ENCODE data around the gene PCNX2. TPM values are rescaled to one million over a fixed set of nuclear protein-coding genes. Genes with fewer than 3 reads are reported as not detected.
"Not testable (repeated sequence)": the region's sequence is repeated elsewhere in the genome, so short reads cannot be mapped to it uniquely, and the experiment has no call there.

The PCNX2 gene
- polyA plus RNA-seq, 1 donor from 2014 or later: 6.5 TPM

DNA sequence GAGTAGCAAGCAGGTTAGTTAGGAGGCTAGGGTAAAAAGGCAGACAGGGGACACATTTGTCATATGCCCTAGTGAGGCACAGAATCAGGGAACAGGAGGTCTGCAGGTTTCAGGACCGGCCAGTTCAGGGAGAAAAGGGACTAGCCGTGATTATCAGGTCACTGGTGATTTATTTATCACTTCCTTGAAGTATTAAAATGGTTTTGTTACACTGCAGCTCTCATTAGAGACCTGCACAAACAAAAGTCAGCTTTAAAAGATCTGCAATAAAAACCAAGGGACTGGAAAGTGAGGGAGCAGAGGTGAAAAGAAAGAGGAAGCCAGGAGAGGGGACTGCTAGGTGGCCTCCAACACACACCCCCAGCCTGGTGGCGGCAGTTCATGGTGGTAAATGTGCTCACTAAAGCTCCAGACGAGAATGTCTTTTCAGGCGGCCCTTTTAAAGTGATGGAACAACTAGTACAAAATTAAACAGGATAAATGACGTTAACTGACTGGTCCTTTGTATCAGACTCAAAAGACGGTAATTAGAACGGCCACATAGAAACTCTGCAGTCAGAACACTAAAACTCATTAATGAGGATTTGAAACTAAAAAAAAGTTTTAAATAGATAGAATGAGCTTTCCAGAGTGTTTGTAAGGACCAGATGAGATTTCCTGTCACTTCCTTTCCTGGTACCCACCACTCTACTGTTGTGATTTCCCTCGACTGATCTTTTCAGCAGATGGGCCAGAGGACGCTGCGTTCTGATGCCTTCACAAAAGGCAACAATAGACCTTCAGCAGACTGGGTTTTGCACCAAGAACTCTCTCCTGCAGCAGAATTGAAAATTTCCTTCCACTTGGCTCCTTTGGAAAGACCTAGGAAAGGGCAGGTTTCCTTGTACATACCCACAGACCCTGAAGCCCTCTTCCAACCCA lies 208.3 kb downstream of the PCNX2 start:
- no peak overlapping the region for H3K4me3 Mint-ChIP-seq
- H3K27me3 Mint-ChIP-seq: no peaks in the 10 kb centered on the region
- H3K9me3 Mint-ChIP-seq: peaks cover 0 to 2% (median 0%) of the 10 kb centered on the region in 3 donors
- H3K36me3 Mint-ChIP-seq: peaks cover 6% of the 10 kb centered on the region
- H3K27ac Mint-ChIP-seq: no peak overlapping the region
- H3K4me1 Mint-ChIP-seq: peaks cover 3 to 6% (median 5%) of the 10 kb centered on the region in 3 donors

DNA sequence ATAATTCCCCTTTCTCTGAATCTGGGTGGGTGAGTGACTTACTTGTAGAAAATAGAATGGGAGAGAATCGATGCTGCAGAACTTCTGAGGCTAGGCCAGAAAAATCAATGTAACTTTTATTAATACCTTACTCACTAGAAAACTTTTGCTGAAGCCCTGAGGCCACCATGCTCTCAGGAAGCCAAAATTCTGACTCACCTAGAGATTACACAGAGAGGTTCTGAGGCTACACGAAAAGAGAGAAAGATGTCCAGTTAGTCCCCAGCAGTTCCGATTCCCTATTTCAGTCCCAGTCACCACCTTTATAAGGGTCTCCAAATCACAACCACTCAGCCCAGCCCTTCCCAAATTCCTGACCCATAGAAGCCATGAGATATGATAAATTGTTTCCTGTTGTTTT lies 210.0 kb downstream of the PCNX2 start:
- H3K27ac Mint-ChIP-seq: no peak overlapping the region
- H3K27me3 Mint-ChIP-seq: no peaks in the 10 kb centered on the region
- H3K36me3 Mint-ChIP-seq: peaks cover 6% of the 10 kb centered on the region

DNA sequence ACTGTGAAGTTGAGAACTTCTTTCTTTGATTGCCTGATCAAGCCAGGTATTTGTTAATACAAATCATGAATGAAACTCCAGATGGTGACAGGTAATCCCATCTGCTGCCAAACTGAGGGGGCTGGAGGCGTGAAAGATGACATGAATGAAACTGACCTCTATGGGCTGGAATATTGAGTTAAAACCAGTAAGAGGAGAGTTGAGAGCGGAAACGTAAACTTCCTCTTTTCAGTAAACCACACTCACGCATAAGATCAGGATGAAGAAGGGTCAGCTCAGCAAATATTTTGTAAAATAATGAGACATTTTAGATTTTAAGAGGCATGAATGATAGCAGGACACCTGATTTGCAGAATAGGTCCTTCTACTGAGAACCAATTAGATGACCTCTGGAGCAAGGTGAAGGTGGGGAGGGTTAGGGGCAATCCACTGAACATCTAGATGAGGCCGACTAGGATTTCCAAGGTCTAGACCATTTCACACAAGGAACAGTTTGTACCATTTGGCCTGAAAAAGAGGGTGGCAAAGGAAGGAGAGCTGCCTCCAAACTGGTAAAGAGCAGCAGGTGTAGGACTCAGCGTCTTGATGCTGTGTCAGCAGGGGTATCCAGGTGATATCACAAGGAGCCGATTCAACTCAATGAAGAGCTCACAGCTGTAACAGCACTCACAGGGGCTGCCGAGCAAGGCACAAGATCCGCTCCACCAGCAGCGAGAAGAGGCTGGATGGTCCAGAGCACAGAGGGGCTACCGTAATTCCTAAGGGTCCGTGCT lies 212.6 kb downstream of the PCNX2 start:
- H3K4me3 Mint-ChIP-seq: no peak overlapping the region
- H3K27me3 Mint-ChIP-seq: no peaks in the 10 kb centered on the region
- peaks cover 3 to 7% (median 6%) of the 10 kb centered on the region in 3 donors for H3K4me1 Mint-ChIP-seq
- peaks cover 0 to 2% (median 0%) of the 10 kb centered on the region in 3 donors for H3K9me3 Mint-ChIP-seq
- H3K27ac Mint-ChIP-seq: no peak overlapping the region
- peaks cover 10% of the 10 kb centered on the region for H3K36me3 Mint-ChIP-seq

More for the DNA sequence above, 210.0 kb downstream of the PCNX2 start:
- Mint-ChIP-seq H3K9me3 (peaks cover 0 to 2% (median 0%) of the 10 kb centered on the region in 3 donors), H3K4me1 (peaks cover 3 to 7% (median 6%) of the 10 kb centered on the region in 3 donors), H3K4me3 (no peak overlapping the region)

DNA sequence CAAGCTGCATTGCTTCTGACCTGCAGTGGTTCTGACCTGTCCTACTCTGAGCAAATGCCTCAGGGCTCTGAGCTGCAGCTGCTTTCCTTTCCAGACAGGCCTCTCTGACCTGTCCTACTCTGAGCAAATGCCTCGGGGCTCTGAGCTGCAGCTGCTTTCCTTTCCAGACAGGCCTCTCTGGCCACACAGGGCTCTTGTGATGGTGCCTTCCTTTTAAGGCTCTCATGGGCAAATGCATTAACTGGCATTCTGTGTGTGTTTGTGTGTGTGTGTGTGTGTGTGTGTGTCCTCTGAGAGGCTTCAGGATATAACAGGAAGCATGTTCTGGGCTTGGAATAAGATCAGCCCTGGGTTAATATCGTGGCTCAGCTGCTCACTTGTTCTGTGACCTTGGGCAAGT lies 213.8 kb downstream of the PCNX2 start:
- Mint-ChIP-seq H3K27me3 (no peaks in the 10 kb centered on the region), H3K36me3 (peaks cover 10% of the 10 kb centered on the region), H3K27ac (no peak overlapping the region), H3K4me1 (peaks cover 3 to 7% (median 6%) of the 10 kb centered on the region in 3 donors), H3K9me3 (peaks cover 0 to 2% (median 0%) of the 10 kb centered on the region in 3 donors), H3K4me3 (no peak overlapping the region)

DNA sequence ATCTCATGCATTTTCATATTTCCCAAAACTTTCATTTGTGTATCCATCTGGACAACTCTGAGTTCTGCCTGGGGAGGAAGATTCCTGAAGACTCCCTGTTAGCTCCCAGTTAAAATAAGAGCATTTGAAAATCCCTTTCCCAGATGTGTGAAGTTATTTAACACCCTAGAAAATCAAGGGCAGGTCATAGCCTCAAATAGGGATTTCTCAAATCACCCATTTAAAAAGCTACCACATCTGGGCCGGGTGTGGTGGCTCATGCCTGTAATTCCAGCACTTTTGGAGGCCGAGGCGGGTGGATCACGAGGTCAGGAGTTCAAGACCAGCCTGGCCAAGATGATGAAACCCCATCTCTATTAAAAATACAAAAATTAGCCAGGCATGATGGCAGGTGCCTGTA lies 214.7 kb downstream of the PCNX2 start:
- H3K4me3 Mint-ChIP-seq: not testable (repeated sequence)

DNA sequence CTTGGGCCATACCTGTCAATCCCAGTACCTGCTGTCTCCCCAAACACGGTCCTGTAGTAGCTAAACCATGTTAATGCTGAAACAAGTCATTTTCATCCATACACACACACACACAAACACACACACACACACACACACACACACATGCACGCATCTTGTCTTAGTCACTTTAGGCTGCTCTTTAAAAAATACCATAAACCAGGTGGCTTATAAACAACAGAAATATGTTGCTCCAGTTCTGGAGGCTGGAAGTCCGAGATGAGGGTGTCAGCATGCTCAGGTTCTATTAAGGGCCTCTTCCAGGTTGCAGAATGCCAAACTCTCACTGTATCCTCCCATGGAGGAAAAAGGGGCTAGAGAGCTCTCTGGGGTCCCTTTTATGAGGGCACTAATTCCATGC lies 215.2 kb downstream of the PCNX2 start:
- H3K27ac Mint-ChIP-seq: peak overlapping the region in 1 of 3 donors; percentile 69
- H3K36me3 Mint-ChIP-seq: peaks cover 11% of the 10 kb centered on the region

More for the DNA sequence above, 214.7 kb downstream of the PCNX2 start:
- H3K4me1 Mint-ChIP-seq, H3K9me3 Mint-ChIP-seq, H3K27ac Mint-ChIP-seq, H3K27me3 Mint-ChIP-seq: not testable (repeated sequence)
- peaks cover 11% of the 10 kb centered on the region for H3K36me3 Mint-ChIP-seq

DNA sequence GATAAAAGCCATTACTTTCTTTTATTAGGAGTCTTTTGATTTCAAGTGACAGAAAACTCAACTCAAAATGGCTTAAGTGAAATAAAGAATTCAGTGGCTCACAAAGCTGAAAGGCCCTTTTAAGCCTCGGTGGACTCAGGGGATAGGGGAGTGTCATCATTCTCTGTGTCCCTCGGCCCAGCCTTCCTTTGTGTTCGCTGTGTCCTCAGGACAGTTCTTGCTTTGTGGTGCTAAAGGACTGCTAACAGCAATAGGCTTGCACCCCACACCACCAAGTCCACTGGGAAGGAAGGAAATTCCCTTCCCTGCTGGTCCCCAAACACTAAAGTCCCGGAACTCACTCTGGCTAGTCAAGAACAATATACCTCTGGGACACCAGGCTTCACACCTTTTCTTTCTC lies 216.0 kb downstream of the PCNX2 start:
- Mint-ChIP-seq H3K9me3 (peaks cover 0 to 7% (median 0%) of the 10 kb centered on the region in 3 donors), H3K4me1 (peaks cover 3 to 7% (median 6%) of the 10 kb centered on the region in 3 donors), H3K4me3 (no peak overlapping the region), H3K27me3 (no peaks in the 10 kb centered on the region), H3K36me3 (peaks cover 14% of the 10 kb centered on the region), H3K27ac (peak overlapping the region in 1 of 3 donors; percentile 69)

More for the DNA sequence above, 215.2 kb downstream of the PCNX2 start:
- Mint-ChIP-seq H3K4me1 (peaks cover 3 to 7% (median 6%) of the 10 kb centered on the region in 3 donors), H3K9me3 (peaks cover 0 to 2% (median 0%) of the 10 kb centered on the region in 3 donors), H3K4me3 (no peak overlapping the region), H3K27me3 (no peaks in the 10 kb centered on the region)

DNA sequence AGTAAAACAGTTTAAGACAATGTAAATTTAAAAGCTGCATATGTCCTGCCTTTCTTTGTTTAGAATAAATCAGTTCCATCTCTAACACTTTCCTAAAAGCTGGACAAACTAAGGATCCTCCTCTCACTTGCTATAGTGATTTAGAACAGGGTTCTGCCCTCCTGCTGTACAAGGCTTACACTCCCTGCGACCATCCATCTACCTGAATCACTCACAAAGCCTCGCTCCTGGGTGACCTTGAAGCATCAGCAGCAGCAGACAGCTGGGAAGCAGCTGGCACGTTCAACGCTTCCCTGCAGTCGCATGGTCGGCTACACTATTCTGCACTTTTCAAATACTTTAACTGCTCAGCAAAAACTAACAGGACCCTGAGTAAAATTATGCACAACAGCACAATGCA lies 217.1 kb downstream of the PCNX2 start:
- Mint-ChIP-seq H3K9me3 (peaks cover 0 to 10% (median 0%) of the 10 kb centered on the region in 3 donors), H3K27ac (no peak overlapping the region), H3K36me3 (peaks cover 14% of the 10 kb centered on the region)

DNA sequence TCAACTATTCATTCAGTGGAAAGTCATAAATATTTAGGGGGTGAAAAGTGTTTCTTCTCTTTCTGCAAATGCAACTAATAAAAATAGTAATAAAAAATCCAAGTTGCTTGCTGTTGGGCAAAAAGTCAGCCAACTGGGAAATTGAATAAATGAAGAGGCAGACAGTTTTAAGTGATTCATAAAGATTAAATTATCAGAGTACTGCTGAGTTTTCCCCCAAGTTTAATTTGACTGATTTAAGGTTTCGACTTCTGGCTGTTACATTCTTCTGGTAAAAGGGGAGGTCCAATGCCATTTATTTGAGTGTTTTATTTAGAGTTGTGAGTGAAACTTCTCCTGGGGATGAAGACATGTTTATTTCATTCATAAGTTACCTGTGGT lies 219.6 kb downstream of the PCNX2 start:
- H3K27ac Mint-ChIP-seq: no peak overlapping the region

More for the DNA sequence above, 217.1 kb downstream of the PCNX2 start:
- Mint-ChIP-seq H3K27me3 (no peaks in the 10 kb centered on the region), H3K4me3 (no peak overlapping the region), H3K4me1 (peaks cover 3 to 7% (median 6%) of the 10 kb centered on the region in 3 donors)

DNA sequence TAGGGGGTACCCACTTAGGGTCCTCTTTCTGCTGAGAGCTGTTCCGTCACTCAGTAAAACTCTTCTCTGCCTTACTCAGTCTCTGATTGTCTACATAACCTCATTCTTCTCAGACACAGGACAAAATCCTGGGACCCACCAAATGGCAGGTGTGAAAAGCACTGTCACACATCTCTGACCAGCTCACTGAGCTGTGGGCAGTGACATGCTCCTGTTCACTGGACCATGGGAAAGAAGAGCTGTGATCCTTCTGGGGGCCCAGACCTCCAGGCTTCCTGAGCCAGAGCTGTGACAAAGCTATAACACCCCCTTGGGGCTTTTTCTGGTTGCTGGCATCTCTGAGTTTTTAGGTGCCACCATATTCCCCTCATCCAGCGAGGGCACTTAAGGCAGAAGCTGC lies 229.4 kb downstream of the PCNX2 start:
- H3K4me1 Mint-ChIP-seq: no peaks in the 10 kb centered on the region
- peaks cover 20% of the 10 kb centered on the region for H3K36me3 Mint-ChIP-seq
- H3K4me3 Mint-ChIP-seq: no peak overlapping the region
- no peak overlapping the region for H3K27ac Mint-ChIP-seq
- H3K9me3 Mint-ChIP-seq: peaks cover 0 to 6% (median 0%) of the 10 kb centered on the region in 3 donors
- H3K27me3 Mint-ChIP-seq: no peaks in the 10 kb centered on the region

More for the DNA sequence above, 219.6 kb downstream of the PCNX2 start:
- Mint-ChIP-seq H3K36me3 (peaks cover 14% of the 10 kb centered on the region), H3K9me3 (peaks cover 2 to 16% (median 13%) of the 10 kb centered on the region in 3 donors), H3K4me3 (no peak overlapping the region), H3K4me1 (no peaks in the 10 kb centered on the region), H3K27me3 (no peaks in the 10 kb centered on the region)

DNA sequence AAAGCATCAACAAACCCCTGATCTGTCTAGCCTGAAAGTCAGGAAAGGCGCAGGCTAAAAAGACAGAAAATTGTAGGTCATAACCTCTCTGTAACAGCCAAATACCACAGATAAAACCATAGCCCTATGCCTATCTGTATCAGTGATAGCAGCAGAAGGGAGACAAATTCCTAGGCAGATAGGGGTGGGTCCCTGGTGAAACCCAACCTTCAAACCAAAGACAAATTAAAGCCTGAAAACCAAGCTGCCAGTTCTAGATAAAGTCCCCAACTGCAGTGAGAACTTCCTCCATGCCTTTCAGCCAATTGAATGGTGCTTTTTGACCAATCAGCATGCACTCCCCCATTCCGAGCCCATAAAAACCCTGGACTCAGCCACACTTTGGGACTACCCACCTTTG lies 229.8 kb downstream of the PCNX2 start:
- Mint-ChIP-seq H3K4me1 (no peaks in the 10 kb centered on the region), H3K36me3 (peaks cover 21% of the 10 kb centered on the region), H3K27ac (no peak overlapping the region), H3K9me3 (peaks cover 0 to 4% (median 0%) of the 10 kb centered on the region in 3 donors), H3K27me3 (no peaks in the 10 kb centered on the region), H3K4me3 (no peak overlapping the region)

DNA sequence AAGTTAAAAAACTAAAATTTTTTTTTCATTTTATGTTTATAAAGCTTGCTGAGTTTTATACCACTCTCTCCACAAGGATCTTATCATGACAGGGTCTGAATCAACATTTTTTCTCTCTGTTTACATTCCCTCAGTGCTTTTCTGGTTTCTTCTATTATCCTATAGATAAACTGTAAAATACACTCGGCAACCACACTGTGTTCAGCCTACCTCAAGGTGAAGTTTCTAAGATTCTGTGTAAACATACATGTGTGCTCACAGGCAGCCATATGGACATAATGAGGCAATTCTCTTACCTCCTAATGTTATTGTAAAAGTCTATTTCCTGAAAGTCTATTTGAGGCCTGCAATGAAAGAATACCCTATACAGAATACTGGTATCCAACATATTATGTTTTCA lies 230.5 kb downstream of the PCNX2 start:
- H3K4me1 Mint-ChIP-seq: no peaks in the 10 kb centered on the region
- H3K36me3 Mint-ChIP-seq: peaks cover 23% of the 10 kb centered on the region
- H3K27ac Mint-ChIP-seq: no peak overlapping the region
- no peak overlapping the region for H3K4me3 Mint-ChIP-seq
- H3K27me3 Mint-ChIP-seq: no peaks in the 10 kb centered on the region
- peaks cover 0 to 4% (median 0%) of the 10 kb centered on the region in 3 donors for H3K9me3 Mint-ChIP-seq

DNA sequence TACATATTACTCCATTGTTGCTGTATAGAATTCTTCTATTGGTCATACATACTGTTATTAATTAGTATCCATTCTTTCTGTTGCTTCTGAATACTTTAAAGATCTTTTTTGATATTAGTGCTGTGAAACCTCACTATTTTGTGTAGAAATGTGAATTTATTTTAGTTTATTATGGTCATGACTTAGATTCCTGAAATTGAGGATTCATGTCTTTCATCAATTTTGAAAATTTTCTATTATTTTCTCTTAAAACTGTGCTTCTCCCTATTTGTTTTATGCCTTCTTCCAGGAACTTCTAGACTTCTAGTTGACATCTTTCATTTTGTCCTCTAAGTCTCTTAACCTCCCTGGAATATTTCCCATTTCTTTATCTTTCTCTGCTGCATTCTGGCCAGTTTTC lies 232.1 kb downstream of the PCNX2 start:
- Mint-ChIP-seq H3K27me3 (no peaks in the 10 kb centered on the region), H3K9me3 (peaks cover 0 to 4% (median 0%) of the 10 kb centered on the region in 3 donors), H3K4me1 (peaks cover 0 to 3% (median 0%) of the 10 kb centered on the region in 3 donors), H3K4me3 (no peak overlapping the region), H3K27ac (no peak overlapping the region), H3K36me3 (peaks cover 26% of the 10 kb centered on the region)

DNA sequence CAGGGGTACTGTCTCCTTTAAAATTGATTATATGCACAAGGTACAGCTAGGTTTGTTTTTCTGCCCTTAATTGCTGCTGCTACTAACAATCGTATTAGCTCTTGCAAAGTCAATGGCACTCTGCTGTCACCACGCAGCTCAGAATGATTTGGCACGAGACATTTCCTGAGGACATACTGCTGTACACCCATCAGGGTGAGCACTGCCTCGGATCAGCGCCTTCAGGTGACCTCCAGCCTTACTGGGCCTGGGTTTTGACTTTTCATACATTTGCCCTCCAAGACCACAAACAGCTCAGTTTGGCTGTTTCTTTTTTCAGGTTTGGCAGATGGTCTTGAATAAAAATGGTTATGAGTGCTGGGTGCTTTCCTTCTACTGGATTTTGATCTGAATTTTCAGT lies 234.3 kb downstream of the PCNX2 start:
- Mint-ChIP-seq H3K27ac (no peak overlapping the region), H3K27me3 (no peaks in the 10 kb centered on the region), H3K9me3 (no peaks in the 10 kb centered on the region), H3K4me1 (peaks cover 0 to 3% (median 2%) of the 10 kb centered on the region in 3 donors), H3K4me3 (no peak overlapping the region), H3K36me3 (peaks cover 30% of the 10 kb centered on the region)

DNA sequence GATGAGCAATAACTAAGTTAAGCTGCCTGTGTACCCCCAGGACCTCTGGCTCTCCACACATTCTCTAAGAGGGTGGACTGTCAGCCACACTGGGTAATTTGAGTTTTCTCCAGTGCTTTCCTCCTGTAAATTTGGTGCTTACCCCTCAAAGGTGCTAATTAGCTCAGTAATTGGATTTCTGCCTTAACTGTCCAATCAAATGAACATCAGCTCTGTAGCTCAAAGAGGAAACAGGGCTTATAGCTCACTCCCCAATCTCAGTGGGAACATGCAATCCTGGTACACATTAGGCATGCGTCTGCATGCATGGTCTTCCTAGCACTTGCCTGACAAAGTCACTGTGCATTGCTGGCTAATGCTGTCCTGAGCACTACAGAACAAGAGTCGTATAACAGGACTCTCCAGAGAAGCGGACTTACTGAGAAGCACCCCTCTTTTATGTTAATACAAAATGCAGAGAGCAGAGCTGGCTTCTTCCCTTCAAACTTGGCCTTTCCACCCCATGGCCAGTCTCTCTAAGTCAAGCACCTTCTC lies 235.0 kb downstream of the PCNX2 start:
- Mint-ChIP-seq H3K4me3 (no peak overlapping the region), H3K36me3 (peaks cover 30% of the 10 kb centered on the region), H3K27ac (no peak overlapping the region), H3K9me3 (no peaks in the 10 kb centered on the region), H3K27me3 (no peaks in the 10 kb centered on the region), H3K4me1 (peaks cover 0 to 3% (median 2%) of the 10 kb centered on the region in 3 donors)

All from IgD-negative memory B cell (primary cell).